LNCaP clone FGC (cell line): ENCODE results near the gene USB1.
A peak's percentile ranks its signal among the peaks of the same experiment; 100 is the strongest.

Experiments
- DNase-seq: peaks from one replicate; pipeline ENCODE4 v3.0.0-alpha.2; 2011; ENCODE audit warnings: low read depth
- H3K4me3 ChIP-seq: 2 replicates; pipeline ENCODE4 v1.5.1; 2011; ENCODE audit warnings: mild to moderate bottlenecking, low read depth, low read length, control low read depth
- CTCF ChIP-seq: IDR thresholded peaks from 2 replicates; pipeline ENCODE4 v1.5.1; 2012; ENCODE audit warnings: mild to moderate bottlenecking; ENCODE audit not compliant: control insufficient read depth, insufficient read depth; ENCODE audit errors: extremely low read depth

The USB1 gene

GRCh38 chr16:58000706-58001676 is at the start of gene USB1:
Gene USB1, plus strand, starts transcription at chr16:58001407. Its CDS starts 77 bp downstream, at chr16:58001484.
- peak; percentile 80 for TF ChIP-seq CTCF
- H3K4me3 ChIP-seq: peak within 1 kb of the TSS; percentile 86
- peak; percentile 52 for DNase-seq

- TF ChIP-seq CTCF: no peak
Measured at GRCh38 chr16:57952909-57953308, 48.3 kb upstream of the USB1 start.

DNA sequence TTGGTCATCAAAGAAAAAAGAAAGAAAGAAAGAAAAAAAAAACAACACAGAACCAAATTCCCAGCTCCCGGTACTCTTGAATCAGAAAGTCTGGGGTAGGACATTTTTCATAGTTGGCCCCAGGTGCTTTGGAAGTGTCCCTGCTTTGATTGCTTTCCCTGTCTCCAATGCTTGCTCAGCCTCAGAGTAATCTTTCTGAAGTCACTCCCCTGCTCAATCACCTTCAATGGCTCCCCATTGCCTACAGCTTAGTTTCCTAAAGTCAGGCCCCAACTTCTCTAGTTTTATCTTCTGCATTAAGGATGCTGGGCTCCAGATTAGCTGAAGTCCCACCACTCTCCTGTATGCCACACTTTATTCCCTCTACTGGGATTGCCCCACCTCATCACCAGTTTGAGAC is 47.4 kb upstream of the USB1 start:
- no peak for TF ChIP-seq CTCF

More at GRCh38 chr16:57952909-57953308, 48.3 kb upstream of the USB1 start:
- no peak overlapping the region for H3K4me3 ChIP-seq
- no peak for DNase-seq

GRCh38 chr16:57955572-57956188 is 45.5 kb upstream of the USB1 start:
- no peak overlapping the region for H3K4me3 ChIP-seq
- TF ChIP-seq CTCF: 0 out of 2 replicates have a peak, but pooled peaks have one; percentile 1
- DNase-seq: peak; percentile 23

More for the DNA sequence above, 47.4 kb upstream of the USB1 start:
- DNase-seq: no peak
- no peak overlapping the region for H3K4me3 ChIP-seq

DNA sequence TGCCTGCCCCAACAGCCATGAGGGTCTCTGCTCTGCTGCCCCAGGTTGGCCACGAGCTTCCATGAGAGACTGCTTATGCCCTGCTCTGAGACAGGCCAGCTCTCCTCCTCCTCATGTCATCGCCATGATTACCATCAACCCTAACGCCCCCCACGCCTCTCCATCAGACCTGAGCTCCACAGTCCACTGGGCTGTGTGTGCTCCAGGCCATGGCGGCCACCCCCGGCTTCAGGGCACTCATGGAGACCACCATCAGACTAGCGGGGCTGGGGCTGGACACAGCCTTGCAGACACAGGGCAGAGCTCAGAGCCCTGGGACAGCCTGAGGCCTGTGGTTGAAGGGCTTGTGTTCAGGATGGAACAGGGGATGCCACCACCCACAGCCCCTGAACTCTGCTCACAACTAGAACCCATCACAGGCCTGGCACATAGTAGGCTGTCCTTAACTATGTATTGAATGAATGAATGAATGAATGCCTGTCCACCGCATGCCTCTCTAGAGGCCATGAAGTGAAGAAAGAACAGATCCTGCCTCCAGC is 44.9 kb upstream of the USB1 start:
- no peak for DNase-seq
- no peak for TF ChIP-seq CTCF
- no peak overlapping the region for H3K4me3 ChIP-seq

- no peak overlapping the region for H3K4me3 ChIP-seq
- no peak for TF ChIP-seq CTCF
- DNase-seq: no peak
Measured at GRCh38 chr16:57956924-57957672, 44.1 kb upstream of the USB1 start.
